ENCODE results near the gene SRC.
"Not testable (repeated sequence)": the region's sequence is repeated elsewhere in the genome, so short reads cannot be mapped to it uniquely, and the experiment has no call there.

The SRC gene

DNA sequence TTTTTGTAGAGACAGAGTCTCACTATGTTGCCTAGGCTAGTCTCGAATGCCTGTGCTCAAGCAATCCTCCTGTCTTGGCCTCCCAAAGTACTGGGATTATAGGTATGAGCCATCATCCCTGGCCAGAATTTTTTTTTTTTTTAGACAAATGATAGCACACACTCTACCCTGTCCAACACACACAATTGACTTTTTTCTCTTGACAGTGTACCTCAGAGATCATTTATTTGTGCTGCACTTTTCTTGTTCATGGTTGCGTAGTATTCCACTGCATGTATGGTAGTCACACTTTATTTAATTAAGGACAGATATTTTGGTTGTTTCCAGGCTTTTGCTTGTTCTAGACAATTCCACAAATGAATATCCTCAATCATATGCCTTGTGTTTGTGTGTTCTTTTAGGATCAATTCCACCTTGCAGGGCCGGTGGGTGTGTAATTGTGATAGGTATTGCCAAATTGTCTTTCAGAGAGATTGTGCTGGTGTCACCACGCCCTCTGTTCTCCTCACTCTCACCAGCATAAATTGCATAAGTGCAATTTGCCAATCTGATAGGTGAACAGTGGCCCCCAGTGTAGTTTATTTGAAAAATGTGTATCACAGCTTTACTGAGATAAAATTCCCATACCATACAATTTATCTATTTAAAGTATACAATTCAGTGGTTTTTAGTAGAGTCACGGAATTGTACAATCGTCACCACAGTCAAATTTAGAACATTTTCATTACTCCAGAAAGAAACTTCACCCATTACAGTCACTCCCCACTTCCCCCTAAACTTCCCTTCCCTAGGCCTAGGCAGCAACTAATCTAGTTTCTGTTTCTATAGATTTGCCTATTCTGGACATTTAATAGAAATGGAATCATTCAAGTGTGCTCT, 20.1 kb downstream of the SRC start:
- DNase-seq (ENCODE audit: insufficient read length, low spot score) (no peak), FAIRE-seq (peak; percentile 90)
- TF ChIP-seq POU2F2 (IDR thresholded peaks at IDR 0.05; ENCODE audit: low read depth, low read length) = peak; percentile 51; the same call in 1 of the 2 replicates
- TF ChIP-seq SPI1 (IDR thresholded peaks at IDR 0.05; ENCODE audit: low read depth, low read length) = peak; percentile 90
- no peak for TF ChIP-seq TAF1 (IDR thresholded peaks at IDR 0.05; ENCODE audit: low read depth, low read length)
- no peak for TF ChIP-seq PAX5 (IDR thresholded peaks at IDR 0.05; ENCODE audit: insufficient read depth, low read length, severe bottlenecking)
- no peak for TF ChIP-seq POLR2AphosphoS5 (IDR thresholded peaks at IDR 0.05; ENCODE audit: low read depth, low read length)
- no peak for TF ChIP-seq POLR2A (IDR thresholded peaks at IDR 0.05; ENCODE audit: low read depth, low read length)

- peak; percentile 73 for TF ChIP-seq SPI1 (IDR thresholded peaks at IDR 0.05; ENCODE audit: low read depth, low read length)
- TF ChIP-seq POLR2A (IDR thresholded peaks at IDR 0.05; ENCODE audit: low read depth, low read length) = no peak
- no peak for TF ChIP-seq TAF1 (IDR thresholded peaks at IDR 0.05; ENCODE audit: low read depth, low read length)
- DNase-seq (ENCODE audit: insufficient read length, low spot score) (no peak), FAIRE-seq (no peak)
Observed at GRCh38 chr20:37366743-37367142, 20.8 kb downstream of the SRC start.

GRCh38 chr20:37369846-37370245, 23.9 kb downstream of the SRC start:
- TF ChIP-seq SPI1 (IDR thresholded peaks at IDR 0.05; ENCODE audit: low read depth, low read length) (no peak), TAF1 (IDR thresholded peaks at IDR 0.05; ENCODE audit: low read depth, low read length) (no peak), POLR2A (IDR thresholded peaks at IDR 0.05; ENCODE audit: low read depth, low read length) (no peak), PAX5 (IDR thresholded peaks at IDR 0.05; ENCODE audit: insufficient read depth, low read length, severe bottlenecking) (no peak), POLR2AphosphoS5 (IDR thresholded peaks at IDR 0.05; ENCODE audit: low read depth, low read length) (no peak), POU2F2 (IDR thresholded peaks at IDR 0.05; ENCODE audit: low read depth, low read length) (no peak)
- DNase-seq (ENCODE audit: insufficient read length, low spot score) = no peak
- FAIRE-seq = no peak

- TF ChIP-seq PAX5 (IDR thresholded peaks at IDR 0.05; ENCODE audit: insufficient read depth, low read length, severe bottlenecking) = peak; percentile 20
- peak; percentile 76 for FAIRE-seq
- not testable (repeated sequence) for DNase-seq (ENCODE audit: insufficient read length, low spot score)
Observed at GRCh38 chr20:37371845-37372244, 25.9 kb downstream of the SRC start.

GRCh38 chr20:37372441-37372840, 26.5 kb downstream of the SRC start:
- FAIRE-seq (no peak), DNase-seq (ENCODE audit: insufficient read length, low spot score) (no peak)
- TF ChIP-seq POLR2A (IDR thresholded peaks at IDR 0.05; ENCODE audit: low read depth, low read length) = no peak
- no peak for TF ChIP-seq SPI1 (IDR thresholded peaks at IDR 0.05; ENCODE audit: low read depth, low read length)
- TF ChIP-seq POU2F2 (IDR thresholded peaks at IDR 0.05; ENCODE audit: low read depth, low read length) = no peak
- TF ChIP-seq TAF1 (IDR thresholded peaks at IDR 0.05; ENCODE audit: low read depth, low read length) = no peak
- no peak for TF ChIP-seq POLR2AphosphoS5 (IDR thresholded peaks at IDR 0.05; ENCODE audit: low read depth, low read length)
- no peak for TF ChIP-seq PAX5 (IDR thresholded peaks at IDR 0.05; ENCODE audit: insufficient read depth, low read length, severe bottlenecking)

DNA sequence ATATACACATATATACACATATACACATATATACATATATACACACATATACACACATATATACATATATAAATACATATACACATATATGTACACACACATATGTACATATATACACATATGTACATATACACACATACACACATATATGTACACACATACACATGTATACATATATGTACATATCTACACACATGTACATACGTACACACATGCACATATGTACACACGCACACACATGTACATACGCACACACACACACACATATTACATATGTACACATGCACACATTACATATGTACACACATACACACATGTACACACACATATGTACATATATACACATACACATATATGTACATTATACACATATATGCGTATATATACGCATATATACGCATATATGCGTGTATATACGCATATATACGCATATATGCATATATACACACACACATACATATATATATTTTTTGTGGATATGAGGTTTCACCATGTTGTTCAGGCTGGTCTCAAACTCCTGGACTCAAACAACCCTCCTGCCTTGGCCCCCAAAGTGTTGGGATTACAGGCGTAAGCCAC, 27.2 kb downstream of the SRC start:
- peak; percentile 62 for FAIRE-seq
- DNase-seq (ENCODE audit: insufficient read length, low spot score) = no peak
- no peak for TF ChIP-seq POU2F2 (IDR thresholded peaks at IDR 0.05; ENCODE audit: low read depth, low read length)
- no peak for TF ChIP-seq SPI1 (IDR thresholded peaks at IDR 0.05; ENCODE audit: low read depth, low read length)
- TF ChIP-seq POLR2AphosphoS5 (IDR thresholded peaks at IDR 0.05; ENCODE audit: low read depth, low read length) = no peak
- no peak for TF ChIP-seq POLR2A (IDR thresholded peaks at IDR 0.05; ENCODE audit: low read depth, low read length)
- TF ChIP-seq TAF1 (IDR thresholded peaks at IDR 0.05; ENCODE audit: low read depth, low read length) = no peak
- TF ChIP-seq PAX5 (IDR thresholded peaks at IDR 0.05; ENCODE audit: insufficient read depth, low read length, severe bottlenecking) = no peak

- no peak for TF ChIP-seq POU2F2 (IDR thresholded peaks at IDR 0.05; ENCODE audit: low read depth, low read length)
- no peak for TF ChIP-seq SPI1 (IDR thresholded peaks at IDR 0.05; ENCODE audit: low read depth, low read length)
- TF ChIP-seq PAX5 (IDR thresholded peaks at IDR 0.05; ENCODE audit: insufficient read depth, low read length, severe bottlenecking) = no peak
- no peak for TF ChIP-seq POLR2A (IDR thresholded peaks at IDR 0.05; ENCODE audit: low read depth, low read length)
- no peak for TF ChIP-seq TAF1 (IDR thresholded peaks at IDR 0.05; ENCODE audit: low read depth, low read length)
- FAIRE-seq (peak; percentile 56), DNase-seq (ENCODE audit: insufficient read length, low spot score) (no peak)
Observed at GRCh38 chr20:37375227-37375626, 29.3 kb downstream of the SRC start.

DNA sequence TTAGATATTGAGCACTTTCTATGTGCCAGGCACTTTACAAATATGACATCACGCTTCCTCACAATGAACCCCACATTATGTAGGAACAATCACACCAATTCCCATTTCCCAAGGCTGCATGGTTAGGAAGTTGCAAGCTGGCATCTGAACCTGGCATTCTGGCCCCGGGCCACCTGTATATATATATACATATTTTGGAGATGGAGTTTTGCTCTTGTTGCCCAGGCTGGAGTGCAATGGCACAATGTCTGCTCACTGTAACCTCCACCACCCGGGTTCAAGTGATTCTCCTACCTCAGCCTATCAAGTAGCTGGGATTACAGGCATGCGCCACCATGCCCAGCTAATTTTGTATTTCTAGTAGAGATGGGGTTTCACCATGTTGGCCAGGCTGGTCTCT, 30.4 kb downstream of the SRC start:
- FAIRE-seq (no peak), DNase-seq (ENCODE audit: insufficient read length, low spot score) (no peak)
- TF ChIP-seq POLR2A (IDR thresholded peaks at IDR 0.05; ENCODE audit: low read depth, low read length) = no peak
- TF ChIP-seq PAX5 (IDR thresholded peaks at IDR 0.05; ENCODE audit: insufficient read depth, low read length, severe bottlenecking) = no peak
- TF ChIP-seq POU2F2 (IDR thresholded peaks at IDR 0.05; ENCODE audit: low read depth, low read length) = no peak
- TF ChIP-seq TAF1 (IDR thresholded peaks at IDR 0.05; ENCODE audit: low read depth, low read length) = no peak
- TF ChIP-seq POLR2AphosphoS5 (IDR thresholded peaks at IDR 0.05; ENCODE audit: low read depth, low read length) = no peak
- no peak for TF ChIP-seq SPI1 (IDR thresholded peaks at IDR 0.05; ENCODE audit: low read depth, low read length)

DNA sequence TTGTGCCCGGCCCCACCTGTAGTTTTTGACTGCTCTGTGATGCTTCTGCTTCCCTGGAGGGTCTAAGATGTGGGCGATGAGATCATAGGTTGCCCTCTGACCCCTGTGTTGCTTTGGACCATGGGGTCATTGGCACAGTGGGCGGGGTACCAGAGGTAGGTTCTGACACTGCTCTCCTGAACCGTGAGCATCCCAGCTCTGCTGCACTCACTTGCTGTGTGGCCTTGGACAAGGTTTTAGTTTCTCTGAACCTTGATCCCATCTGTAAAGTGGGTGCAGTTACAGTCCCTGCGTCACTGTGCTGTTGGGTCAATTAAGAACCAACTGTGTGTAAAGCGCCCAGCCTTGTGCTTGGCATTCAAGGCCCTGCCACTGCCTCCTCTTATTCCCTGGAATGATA, 30.9 kb downstream of the SRC start:
- FAIRE-seq (no peak), DNase-seq (ENCODE audit: insufficient read length, low spot score) (no peak)
- TF ChIP-seq PAX5 (IDR thresholded peaks at IDR 0.05; ENCODE audit: insufficient read depth, low read length, severe bottlenecking) = no peak
- TF ChIP-seq POLR2A (IDR thresholded peaks at IDR 0.05; ENCODE audit: low read depth, low read length) = no peak
- TF ChIP-seq TAF1 (IDR thresholded peaks at IDR 0.05; ENCODE audit: low read depth, low read length) = no peak
- TF ChIP-seq POLR2AphosphoS5 (IDR thresholded peaks at IDR 0.05; ENCODE audit: low read depth, low read length) = no peak
